Measurements from ENCODE around the gene USH2A. TPM values are rescaled to one million over a fixed set of nuclear protein-coding genes. Genes with fewer than 3 reads are reported as not detected.

Gene USH2A, protein sequence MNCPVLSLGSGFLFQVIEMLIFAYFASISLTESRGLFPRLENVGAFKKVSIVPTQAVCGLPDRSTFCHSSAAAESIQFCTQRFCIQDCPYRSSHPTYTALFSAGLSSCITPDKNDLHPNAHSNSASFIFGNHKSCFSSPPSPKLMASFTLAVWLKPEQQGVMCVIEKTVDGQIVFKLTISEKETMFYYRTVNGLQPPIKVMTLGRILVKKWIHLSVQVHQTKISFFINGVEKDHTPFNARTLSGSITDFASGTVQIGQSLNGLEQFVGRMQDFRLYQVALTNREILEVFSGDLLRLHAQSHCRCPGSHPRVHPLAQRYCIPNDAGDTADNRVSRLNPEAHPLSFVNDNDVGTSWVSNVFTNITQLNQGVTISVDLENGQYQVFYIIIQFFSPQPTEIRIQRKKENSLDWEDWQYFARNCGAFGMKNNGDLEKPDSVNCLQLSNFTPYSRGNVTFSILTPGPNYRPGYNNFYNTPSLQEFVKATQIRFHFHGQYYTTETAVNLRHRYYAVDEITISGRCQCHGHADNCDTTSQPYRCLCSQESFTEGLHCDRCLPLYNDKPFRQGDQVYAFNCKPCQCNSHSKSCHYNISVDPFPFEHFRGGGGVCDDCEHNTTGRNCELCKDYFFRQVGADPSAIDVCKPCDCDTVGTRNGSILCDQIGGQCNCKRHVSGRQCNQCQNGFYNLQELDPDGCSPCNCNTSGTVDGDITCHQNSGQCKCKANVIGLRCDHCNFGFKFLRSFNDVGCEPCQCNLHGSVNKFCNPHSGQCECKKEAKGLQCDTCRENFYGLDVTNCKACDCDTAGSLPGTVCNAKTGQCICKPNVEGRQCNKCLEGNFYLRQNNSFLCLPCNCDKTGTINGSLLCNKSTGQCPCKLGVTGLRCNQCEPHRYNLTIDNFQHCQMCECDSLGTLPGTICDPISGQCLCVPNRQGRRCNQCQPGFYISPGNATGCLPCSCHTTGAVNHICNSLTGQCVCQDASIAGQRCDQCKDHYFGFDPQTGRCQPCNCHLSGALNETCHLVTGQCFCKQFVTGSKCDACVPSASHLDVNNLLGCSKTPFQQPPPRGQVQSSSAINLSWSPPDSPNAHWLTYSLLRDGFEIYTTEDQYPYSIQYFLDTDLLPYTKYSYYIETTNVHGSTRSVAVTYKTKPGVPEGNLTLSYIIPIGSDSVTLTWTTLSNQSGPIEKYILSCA (N-terminal part only)
- total RNA-seq: not detected

DNA sequence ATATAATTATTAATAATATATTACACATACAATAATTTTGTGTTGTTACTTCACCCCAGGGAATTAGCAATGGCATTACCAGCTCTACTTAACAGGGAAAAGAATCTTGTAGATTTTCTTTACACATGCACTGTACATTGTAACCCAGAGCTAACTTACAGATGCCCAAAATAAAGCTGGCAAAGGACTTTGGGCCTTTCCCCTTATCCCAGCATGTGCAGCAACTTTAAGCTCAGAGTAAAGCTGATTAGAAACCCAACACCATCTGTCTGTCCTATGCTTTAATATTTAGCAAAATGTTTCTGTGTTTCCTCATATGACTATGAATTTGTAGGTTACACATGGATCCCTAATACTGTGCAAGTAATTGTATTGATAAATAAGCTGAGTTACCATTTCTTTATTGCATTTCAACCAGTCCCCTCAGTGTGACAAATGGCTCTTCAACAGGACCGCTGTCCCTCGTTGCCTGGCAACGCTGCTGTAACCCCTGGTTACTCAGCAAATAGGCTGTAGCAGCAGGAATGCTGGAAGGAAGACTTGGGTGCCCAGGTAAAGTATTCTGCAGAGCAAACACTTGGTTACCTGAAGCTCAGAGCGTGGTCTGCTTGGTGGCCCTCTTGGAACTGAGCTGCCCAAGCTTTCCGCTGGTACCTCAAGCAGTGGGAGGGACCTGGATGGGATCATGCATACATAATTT, at the start of gene USH2A:
TSS of gene USH2A (minus strand) at position 628 of the 700 bp plus-strand sequence. CDS start 1,112 bp downstream, outside the sequence.
- H3K36me3 Mint-ChIP-seq: no peaks in the 10 kb centered on the region
- H3K4me3 Mint-ChIP-seq: no peak within 1 kb of the TSS
- H3K4me1 Mint-ChIP-seq: no peaks in the 10 kb centered on the region
- H3K9me3 Mint-ChIP-seq: no peaks in the 10 kb centered on the region
- no peak within 1 kb of the TSS for H3K27ac Mint-ChIP-seq
- DNase-seq: no peak
- no peaks in the 10 kb centered on the region for H3K27me3 Mint-ChIP-seq

DNA sequence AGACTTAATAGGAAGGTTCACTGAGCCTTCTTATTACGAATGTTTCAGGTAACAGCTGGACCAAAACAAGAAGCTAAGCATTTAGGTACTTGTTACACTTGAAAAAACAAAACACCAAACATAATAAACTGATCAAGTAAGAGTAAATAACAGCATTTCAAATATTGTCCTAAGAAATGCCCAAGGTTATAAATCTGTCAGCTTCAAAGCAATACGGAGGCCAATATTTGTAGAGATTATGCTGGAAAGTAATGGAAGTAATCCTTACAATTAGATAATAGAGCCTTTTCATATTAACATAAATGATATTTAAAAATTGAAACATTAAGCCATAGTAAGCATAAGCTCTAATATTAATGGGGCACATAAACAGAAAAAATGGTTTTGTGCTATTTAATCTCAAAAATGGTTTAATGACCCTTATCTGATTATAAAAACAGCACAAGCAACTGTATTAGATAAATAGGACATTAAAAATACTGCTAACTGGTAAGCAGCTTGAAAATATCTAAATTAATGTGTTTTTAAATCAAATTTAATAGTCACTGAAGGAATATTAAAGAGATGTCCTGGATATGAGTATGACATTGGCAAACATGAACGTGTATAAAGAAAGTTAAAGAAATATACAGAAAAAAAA, 43.0 kb upstream of the USH2A start:
- Mint-ChIP-seq H3K36me3 (no peaks in the 10 kb centered on the region), H3K4me3 (no peak overlapping the region), H3K27ac (no peak overlapping the region), H3K27me3 (no peaks in the 10 kb centered on the region), H3K4me1 (no peaks in the 10 kb centered on the region), H3K9me3 (no peaks in the 10 kb centered on the region)
- no peak for DNase-seq

DNA sequence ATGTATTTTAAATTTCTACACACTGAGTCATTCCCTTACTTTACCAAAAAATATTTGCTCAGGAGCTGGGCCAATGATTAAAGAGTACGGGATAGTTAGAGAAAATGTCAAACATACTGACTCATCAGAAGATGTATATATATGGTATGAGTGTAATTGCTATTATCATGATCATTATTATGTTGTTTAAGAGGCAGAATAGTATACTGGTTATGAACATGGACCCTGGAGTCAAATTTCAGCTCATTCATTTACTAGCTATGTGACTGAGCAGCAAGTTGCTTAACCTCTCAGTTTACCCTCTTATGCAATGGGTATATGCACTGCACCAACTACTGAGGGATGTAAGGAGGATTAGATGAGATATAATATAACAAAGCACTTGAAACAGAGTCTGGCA, 41.2 kb upstream of the USH2A start:
- Mint-ChIP-seq H3K27ac (no peak overlapping the region), H3K9me3 (no peaks in the 10 kb centered on the region), H3K27me3 (no peaks in the 10 kb centered on the region), H3K36me3 (no peaks in the 10 kb centered on the region), H3K4me3 (no peak overlapping the region), H3K4me1 (no peaks in the 10 kb centered on the region)
- no peak for DNase-seq

DNA sequence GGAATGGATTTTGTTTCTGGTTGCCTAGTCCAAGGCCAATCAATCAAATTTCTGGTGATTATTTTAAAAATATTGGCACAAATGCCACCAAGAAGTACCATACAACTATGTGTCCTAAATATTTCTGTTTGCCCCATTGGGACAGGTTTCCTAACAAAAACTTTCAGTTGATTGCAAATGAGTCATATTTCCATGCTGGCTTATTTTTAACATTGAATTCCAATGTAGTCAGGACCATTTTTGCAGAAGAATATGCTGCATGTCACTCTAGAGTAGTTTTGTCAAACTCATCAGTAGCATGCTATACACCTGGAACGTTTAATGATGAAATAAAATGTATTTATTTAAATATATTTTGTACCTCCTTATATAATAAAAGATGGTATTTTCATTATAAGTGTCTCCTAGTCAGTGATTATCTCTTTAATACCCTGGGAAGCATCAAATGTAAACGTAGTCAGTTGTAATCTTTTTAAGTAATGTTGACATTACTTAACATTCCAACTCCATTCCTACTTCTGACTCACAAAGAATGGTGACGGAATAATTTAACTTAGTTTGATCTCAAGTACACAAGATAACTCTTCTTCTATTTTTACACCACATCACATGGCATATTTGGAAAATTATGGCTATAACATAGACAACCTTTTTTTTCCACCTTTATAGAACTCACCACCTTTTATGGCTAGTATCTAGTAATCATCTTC, 39.0 kb upstream of the USH2A start:
- Mint-ChIP-seq H3K9me3 (no peaks in the 10 kb centered on the region), H3K27me3 (no peaks in the 10 kb centered on the region), H3K27ac (no peak overlapping the region), H3K4me3 (no peak overlapping the region), H3K36me3 (no peaks in the 10 kb centered on the region), H3K4me1 (no peaks in the 10 kb centered on the region)
- DNase-seq: no peak

DNA sequence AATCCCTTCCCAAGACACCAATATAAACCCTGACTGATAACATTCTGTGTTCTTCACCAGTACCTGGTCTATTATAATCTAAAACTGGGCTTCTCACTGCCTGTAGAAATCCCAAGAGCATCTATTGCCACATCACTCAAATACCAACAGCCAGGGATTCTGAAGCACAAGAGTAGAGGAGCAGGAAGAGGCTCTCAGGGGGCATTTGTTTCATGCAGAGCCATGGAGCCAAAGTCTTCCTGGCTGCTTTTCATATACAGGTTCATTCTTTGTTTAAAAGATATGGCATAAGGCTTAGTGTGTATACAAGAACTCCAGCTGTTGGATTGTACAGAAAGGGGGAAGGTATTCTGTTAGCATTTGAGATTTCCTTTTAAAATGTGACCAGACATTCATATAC, 38.2 kb upstream of the USH2A start:
- Mint-ChIP-seq H3K27me3 (no peaks in the 10 kb centered on the region), H3K27ac (no peak overlapping the region), H3K9me3 (peaks cover 1% of the 10 kb centered on the region), H3K4me3 (no peak overlapping the region), H3K4me1 (no peaks in the 10 kb centered on the region), H3K36me3 (no peaks in the 10 kb centered on the region)
- DNase-seq: no peak

DNA sequence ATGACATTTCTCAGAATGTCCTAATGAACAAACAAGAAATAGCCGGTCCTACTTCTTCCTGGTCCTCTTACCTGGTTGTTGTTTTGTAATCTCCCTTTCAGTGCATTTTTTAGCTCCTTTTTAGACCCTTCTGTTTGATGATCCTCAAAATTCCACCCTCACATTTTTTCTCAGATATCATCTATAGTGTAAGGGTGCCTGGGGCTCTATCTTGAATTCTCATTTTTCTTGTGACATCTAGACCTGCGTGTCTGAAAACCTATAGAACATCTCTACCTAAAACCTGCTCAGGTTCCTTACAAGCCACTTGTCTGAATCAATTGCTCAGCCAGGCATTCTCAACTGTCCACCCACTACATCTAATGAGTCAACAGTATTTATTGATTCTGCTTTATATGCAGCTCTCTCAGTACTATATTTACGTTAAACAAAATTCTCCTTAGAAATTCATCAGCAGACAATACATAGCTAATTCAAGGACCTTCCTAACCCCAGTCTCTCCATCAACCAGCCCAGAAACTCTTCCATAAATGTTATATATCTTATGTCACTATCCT, 36.5 kb upstream of the USH2A start:
- no peak for DNase-seq
- no peaks in the 10 kb centered on the region for H3K27me3 Mint-ChIP-seq
- no peak overlapping the region for H3K27ac Mint-ChIP-seq

DNA sequence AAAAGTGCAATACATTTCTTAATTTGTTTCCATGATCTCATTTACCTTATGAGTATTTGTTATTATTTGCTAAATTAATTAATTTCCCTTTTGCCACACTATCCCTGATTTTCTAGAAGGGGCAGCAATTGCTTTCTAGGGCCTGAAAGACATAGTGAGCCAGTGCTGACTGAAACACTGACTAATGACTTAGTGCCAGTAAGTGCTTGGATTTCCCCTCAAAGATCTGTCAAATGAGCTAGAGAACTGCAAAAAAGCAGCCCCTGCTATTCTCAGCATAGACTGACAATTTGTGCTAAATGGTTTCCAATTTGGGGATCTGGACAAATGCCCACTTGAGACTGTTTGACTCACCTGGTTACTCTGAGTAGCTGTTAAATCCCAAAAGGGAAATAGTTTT, 35.6 kb upstream of the USH2A start:
- peaks cover 2% of the 10 kb centered on the region for H3K9me3 Mint-ChIP-seq
- no peak for DNase-seq

More for the DNA sequence above, 36.5 kb upstream of the USH2A start:
- Mint-ChIP-seq H3K36me3 (no peaks in the 10 kb centered on the region), H3K4me1 (no peaks in the 10 kb centered on the region), H3K9me3 (peaks cover 2% of the 10 kb centered on the region), H3K4me3 (no peak overlapping the region)

DNA sequence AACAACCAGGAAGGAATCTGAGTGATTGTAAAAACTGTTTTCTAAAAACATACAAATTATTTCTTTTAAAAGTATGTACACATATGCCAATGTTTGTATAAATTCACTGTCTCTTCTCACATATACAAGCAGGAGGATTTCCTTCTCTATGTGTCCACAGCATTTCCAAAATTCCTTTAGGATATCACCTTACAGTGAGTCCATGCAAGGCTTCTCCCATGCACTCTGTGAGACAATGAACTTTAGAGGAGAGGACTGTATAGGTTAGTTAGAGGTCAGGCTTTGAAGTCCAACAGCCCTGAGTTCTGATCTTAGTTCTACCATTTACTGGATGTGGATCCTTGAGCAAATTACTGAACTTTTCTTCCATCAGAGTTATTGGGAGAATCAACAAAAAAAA, 34.1 kb upstream of the USH2A start:
- H3K36me3 Mint-ChIP-seq: no peaks in the 10 kb centered on the region
- no peak overlapping the region for H3K27ac Mint-ChIP-seq
- no peaks in the 10 kb centered on the region for H3K27me3 Mint-ChIP-seq
- H3K9me3 Mint-ChIP-seq: peaks cover 2% of the 10 kb centered on the region
- DNase-seq: no peak
- H3K4me1 Mint-ChIP-seq: no peaks in the 10 kb centered on the region
- H3K4me3 Mint-ChIP-seq: no peak overlapping the region

More for the DNA sequence above, 35.6 kb upstream of the USH2A start:
- no peak overlapping the region for H3K4me3 Mint-ChIP-seq
- no peaks in the 10 kb centered on the region for H3K27me3 Mint-ChIP-seq
- no peaks in the 10 kb centered on the region for H3K36me3 Mint-ChIP-seq
- H3K4me1 Mint-ChIP-seq: no peaks in the 10 kb centered on the region
- H3K27ac Mint-ChIP-seq: no peak overlapping the region

DNA sequence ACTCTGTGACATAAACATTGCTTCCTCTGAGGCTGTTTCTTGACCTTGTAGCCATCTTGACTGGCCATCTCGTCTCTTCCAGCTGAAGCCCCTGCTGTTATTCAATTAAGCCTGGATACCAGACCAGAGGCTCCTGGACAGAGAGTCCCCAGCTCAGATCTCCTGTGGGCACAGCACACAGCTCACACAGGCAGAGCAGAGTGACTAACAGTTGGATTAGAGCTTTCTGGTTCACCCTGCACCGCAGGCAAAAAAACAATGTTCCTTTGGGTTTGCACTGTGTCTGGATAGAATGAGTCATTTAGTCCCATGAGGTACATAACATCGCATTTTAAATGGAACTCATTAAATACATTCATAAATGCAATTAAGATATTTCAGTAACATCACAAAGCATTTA, 33.4 kb upstream of the USH2A start:
- Mint-ChIP-seq H3K36me3 (no peaks in the 10 kb centered on the region), H3K4me3 (no peak overlapping the region), H3K27me3 (no peaks in the 10 kb centered on the region), H3K4me1 (no peaks in the 10 kb centered on the region), H3K27ac (no peak overlapping the region), H3K9me3 (peaks cover 2% of the 10 kb centered on the region)
- DNase-seq: no peak

DNA sequence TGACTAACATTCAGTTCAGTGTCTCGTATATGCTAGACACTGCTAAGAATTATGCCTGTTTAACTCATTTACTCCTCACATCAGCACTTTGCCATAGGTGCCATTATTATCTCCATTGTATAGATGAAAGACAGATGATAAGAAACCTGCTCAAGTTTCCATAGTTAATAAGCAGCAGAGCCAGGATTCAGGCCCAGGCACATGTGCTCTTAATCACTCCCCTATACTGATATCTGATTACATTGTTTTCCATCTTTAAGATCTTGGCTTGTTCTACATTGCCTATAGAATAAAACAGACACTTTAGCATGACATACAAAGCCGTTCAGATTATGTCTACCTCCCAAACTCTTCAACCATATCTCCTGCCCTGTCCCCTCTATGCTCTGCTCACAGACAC, 30.5 kb upstream of the USH2A start:
- Mint-ChIP-seq H3K27ac (no peak overlapping the region), H3K4me1 (no peaks in the 10 kb centered on the region), H3K4me3 (no peak overlapping the region), H3K9me3 (peaks cover 2% of the 10 kb centered on the region), H3K36me3 (no peaks in the 10 kb centered on the region), H3K27me3 (no peaks in the 10 kb centered on the region)
- no peak for DNase-seq

DNA sequence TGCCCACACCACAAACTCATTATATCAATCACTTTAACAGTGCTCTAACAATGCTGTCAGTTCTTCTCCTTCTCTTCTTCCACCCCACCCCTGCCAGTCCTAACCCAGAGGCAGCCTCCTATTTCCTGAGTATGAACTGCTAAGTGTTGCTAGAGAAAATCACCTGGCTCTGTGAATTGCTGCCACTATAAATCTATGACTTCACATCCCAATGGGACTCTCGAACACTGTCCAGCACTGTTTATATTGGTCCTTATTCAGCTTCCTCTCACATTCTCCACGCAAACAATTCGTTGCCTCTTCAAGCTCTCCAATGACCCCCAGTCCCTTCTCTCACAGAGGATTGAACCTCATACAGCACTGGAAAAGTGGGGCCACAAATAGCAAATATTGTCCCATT, 27.0 kb upstream of the USH2A start:
- Mint-ChIP-seq H3K27ac (no peak overlapping the region), H3K9me3 (no peaks in the 10 kb centered on the region), H3K4me3 (no peak overlapping the region), H3K27me3 (no peaks in the 10 kb centered on the region), H3K4me1 (no peaks in the 10 kb centered on the region), H3K36me3 (no peaks in the 10 kb centered on the region)
- DNase-seq: no peak

DNA sequence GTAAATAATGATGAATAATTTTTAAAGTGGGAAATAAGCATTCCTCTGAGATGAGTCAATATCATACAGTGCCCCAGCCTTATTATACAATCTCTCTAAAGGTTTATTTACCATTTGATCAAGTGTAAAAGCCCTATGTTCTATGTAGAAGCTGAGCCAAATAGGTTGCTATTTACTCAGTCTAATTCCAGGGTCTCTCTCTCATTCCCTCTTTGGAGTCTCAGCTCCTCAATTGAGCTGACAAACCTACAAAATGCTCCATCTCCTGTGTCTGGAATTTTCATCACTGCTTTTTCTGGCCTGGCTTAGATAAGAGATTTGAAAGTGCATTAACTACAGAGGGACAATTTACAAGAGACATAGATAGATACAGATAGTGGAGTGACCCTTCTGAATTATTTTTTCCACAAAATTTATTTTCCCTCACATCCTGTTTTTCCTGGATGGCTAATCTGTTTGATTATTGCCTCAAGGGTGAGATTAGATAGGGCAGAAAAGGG, 24.8 kb upstream of the USH2A start:
- Mint-ChIP-seq H3K27me3 (no peaks in the 10 kb centered on the region), H3K27ac (no peak overlapping the region), H3K4me1 (no peaks in the 10 kb centered on the region), H3K9me3 (no peaks in the 10 kb centered on the region), H3K36me3 (no peaks in the 10 kb centered on the region), H3K4me3 (no peak overlapping the region)
- DNase-seq: no peak

DNA sequence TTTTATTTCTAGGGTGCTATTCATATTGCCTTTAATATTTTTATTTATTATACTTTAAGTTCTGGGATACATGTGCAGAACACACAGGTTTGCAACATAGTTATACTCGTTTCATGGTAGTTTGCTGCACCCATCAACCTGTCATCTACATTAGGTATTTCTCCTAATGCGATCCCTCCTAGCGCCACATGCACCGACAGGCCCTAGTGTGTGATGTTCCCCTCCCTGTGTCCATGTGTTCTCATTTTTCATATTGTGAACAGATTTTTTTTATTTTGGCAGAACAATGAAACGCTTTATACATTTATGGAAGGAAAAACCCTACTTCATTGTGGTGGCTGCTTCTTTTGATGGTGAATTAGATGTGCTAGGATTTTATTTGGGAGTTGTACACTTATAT, 14.4 kb upstream of the USH2A start:
- H3K36me3 Mint-ChIP-seq: no peaks in the 10 kb centered on the region
- H3K4me3 Mint-ChIP-seq: no peak overlapping the region
- no peak overlapping the region for H3K27ac Mint-ChIP-seq
- no peaks in the 10 kb centered on the region for H3K4me1 Mint-ChIP-seq
- H3K9me3 Mint-ChIP-seq: no peaks in the 10 kb centered on the region
- H3K27me3 Mint-ChIP-seq: no peaks in the 10 kb centered on the region
- no peak for DNase-seq
